HFF-Myc (cell line): Measurements from ENCODE around the gene BCOR.

ENCODE experiments used
- DNase-seq: peaks from one replicate; pipeline ENCODE4 v3.0.0-alpha.2; 2011; ENCODE audit warnings: low read depth; ENCODE audit errors: extremely low read depth
- H3K4me3 ChIP-seq: replicated peaks from 2 replicates; pipeline ENCODE4 v1.5.1; 2011; ENCODE audit warnings: low read depth, mild to moderate bottlenecking, control low read depth, low read length
- TF ChIP-seq, protein P1 (sequence below): IDR thresholded peaks from 2 replicates; pipeline ENCODE4 v1.5.1; 2012; ENCODE audit warnings: mild to moderate bottlenecking, low read depth, low read length, control low read depth; ENCODE audit errors: missing control alignments

The BCOR gene

DNA sequence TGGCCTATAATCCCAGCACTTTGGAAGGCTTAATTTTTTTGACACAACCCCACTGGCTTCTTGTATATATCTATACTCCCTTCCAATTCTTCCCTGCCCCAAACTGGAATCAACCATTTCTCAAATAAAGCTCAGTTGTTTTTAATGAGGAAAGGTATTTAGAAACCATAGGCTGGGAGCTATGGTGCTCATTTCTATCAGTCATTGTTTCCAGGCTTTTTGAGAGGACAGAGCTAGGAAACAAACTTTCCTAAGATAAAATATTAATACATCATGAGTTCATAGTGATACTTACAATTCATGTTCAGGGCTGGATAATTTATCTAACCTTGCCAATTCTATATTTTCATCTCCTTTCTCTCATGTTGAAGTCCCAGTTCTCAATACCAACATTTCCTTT, 50.3 kb downstream of the BCOR start:
- TF ChIP-seq, protein P1, sequence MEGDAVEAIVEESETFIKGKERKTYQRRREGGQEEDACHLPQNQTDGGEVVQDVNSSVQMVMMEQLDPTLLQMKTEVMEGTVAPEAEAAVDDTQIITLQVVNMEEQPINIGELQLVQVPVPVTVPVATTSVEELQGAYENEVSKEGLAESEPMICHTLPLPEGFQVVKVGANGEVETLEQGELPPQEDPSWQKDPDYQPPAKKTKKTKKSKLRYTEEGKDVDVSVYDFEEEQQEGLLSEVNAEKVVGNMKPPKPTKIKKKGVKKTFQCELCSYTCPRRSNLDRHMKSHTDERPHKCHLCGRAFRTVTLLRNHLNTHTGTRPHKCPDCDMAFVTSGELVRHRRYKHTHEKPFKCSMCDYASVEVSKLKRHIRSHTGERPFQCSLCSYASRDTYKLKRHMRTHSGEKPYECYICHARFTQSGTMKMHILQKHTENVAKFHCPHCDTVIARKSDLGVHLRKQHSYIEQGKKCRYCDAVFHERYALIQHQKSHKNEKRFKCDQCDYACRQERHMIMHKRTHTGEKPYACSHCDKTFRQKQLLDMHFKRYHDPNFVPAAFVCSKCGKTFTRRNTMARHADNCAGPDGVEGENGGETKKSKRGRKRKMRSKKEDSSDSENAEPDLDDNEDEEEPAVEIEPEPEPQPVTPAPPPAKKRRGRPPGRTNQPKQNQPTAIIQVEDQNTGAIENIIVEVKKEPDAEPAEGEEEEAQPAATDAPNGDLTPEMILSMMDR: no peak
- no peak overlapping the region for H3K4me3 ChIP-seq
- no peak for DNase-seq

DNA sequence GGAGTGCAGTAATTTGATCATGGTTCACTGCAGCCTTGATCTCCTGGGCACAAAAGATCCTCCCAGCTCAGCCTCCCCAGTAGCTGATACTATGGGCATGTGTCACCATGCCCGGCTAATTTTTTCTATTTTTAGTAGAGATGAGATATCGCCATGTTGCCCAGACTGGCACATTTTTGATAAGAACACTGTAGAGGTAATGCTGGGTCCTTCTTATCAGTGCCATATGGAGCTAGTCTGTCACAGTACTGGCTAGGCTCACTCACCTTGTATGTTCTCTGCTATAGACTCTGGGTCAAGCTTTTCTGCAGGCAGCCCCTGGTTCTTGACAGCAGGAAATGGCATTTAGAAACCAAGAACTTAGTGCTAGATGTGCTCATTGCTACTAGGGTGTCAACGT, 53.9 kb downstream of the BCOR start:
- no peak overlapping the region for H3K4me3 ChIP-seq
- TF ChIP-seq, protein P1: no peak
- DNase-seq: no peak

DNA sequence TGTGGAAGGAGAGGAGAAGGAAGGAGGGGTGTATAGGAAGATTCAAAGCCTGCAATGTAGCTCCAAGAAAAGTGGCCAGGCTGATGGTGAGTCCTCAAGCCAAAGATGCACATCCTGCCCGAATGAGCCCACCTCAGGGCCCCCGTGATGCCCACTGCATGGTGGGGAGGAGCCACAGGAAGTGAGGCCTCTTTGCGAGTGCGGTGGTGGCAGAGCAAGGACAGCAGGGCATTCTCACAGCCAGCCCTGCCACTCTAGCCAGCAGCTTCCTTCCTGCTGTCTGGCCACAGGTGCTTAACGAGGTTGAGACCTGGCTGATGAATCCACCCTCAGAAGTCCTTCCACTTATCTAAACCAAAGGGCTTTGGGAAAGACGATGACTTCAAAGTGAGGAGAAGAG, 55.8 kb downstream of the BCOR start:
- H3K4me3 ChIP-seq: no peak overlapping the region
- TF ChIP-seq, protein P1: no peak
- no peak for DNase-seq

DNA sequence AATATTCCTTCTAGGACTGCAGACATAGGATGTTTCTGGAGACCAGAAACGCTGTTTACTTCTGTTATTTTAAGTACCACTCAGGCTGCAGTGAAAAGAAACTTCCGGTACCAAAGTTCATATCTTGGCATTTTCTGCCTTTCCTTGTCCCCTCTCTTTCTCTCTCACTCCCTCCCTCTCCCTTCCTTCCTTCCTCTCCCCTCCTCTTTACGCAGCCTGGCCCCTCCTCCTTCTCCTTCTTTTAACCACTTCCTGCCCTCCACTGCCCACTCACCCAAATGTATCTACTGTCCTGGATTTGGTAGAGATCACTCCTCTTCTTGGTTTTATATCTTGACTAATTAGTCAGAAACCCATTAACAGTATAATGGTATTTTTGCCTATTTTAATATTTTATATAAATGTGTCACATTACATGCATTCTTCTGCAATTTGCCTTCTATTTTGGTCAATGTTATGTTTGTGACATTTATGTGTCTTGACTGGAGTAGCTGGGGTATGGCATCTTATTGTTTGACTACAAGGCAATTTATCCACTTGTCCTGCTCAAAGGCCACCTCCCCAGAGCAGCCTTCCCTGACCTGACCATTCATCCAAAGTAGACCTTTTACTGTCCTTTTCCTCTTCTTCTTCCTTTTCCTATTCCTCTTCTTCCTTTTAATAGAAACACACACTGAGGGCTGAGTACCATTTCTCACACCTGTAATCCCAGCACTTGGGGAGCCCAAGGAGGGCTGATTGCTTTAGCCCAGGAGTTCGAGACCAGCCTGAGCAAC, 56.9 kb downstream of the BCOR start:
- H3K4me3 ChIP-seq: no peak overlapping the region
- no peak for DNase-seq
- TF ChIP-seq, protein P1: no peak

DNA sequence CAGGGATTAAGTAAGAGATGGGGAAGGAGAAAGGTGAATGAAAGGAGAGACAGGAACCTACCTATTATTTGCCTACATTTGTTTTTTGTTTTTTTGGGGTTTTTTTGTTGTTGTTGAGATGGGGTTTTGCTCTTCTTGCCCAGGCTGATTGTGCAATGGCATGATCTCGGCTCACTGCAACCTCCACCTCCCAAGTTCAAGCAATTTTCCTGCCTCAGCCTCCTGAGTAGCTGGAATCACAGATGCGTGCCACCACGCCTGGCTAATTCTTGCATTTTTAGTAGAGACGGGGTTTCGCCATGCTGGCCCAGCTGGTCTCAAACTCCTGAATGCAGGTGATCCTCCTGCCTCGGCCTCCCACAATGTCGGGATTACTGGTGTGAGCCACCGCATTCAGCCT, 57.9 kb downstream of the BCOR start:
- no peak for DNase-seq
- TF ChIP-seq, protein P1: no peak
- H3K4me3 ChIP-seq: no peak overlapping the region

DNA sequence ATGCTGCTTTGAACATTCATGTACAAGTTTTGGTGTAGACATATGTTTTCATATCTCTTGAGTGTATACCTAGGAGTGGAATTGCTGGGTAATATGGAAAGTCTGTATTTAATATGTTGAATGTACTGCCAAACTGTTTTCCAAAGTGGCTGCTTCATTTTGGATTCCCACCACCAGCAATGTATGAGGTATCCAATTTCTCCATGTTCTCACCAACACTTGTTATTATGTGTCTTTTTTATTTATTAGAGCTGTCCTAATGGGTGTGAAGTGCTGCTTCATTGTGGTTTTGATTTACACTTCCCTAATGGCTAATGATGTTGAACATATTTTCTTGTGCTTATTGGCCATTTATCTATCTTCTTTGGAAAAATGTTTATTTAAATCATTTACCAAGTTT, 60.4 kb downstream of the BCOR start:
- DNase-seq: no peak
- TF ChIP-seq, protein P1: no peak
- no peak overlapping the region for H3K4me3 ChIP-seq

DNA sequence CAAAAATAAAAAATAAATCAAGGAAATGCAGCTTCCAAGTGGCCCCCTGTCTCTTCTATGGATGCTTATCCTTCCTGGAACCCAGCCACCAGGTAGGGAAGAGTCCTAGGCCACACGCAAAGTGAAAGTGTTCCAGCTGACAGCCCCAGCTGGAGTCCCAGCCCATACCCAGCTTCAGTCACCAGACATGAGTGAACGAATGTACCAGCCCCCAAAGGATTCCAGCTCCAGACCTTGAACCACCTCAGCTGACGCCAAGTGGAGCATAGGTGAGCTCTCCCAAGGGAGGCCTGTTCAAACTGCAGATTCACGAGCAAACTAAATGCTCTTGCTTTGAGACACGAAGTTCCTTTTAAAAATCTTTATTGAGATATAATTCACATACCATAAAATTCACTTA, 62.0 kb downstream of the BCOR start:
- TF ChIP-seq, protein P1: no peak
- no peak for DNase-seq
- no peak overlapping the region for H3K4me3 ChIP-seq
